ENCODE data around the gene KRT23.
A peak's percentile ranks its signal among the peaks of the same experiment; 100 is the strongest.
"Not testable (repeated sequence)": the region's sequence is repeated elsewhere in the genome, so short reads cannot be mapped to it uniquely, and the experiment has no call there.

The KRT23 gene

DNA sequence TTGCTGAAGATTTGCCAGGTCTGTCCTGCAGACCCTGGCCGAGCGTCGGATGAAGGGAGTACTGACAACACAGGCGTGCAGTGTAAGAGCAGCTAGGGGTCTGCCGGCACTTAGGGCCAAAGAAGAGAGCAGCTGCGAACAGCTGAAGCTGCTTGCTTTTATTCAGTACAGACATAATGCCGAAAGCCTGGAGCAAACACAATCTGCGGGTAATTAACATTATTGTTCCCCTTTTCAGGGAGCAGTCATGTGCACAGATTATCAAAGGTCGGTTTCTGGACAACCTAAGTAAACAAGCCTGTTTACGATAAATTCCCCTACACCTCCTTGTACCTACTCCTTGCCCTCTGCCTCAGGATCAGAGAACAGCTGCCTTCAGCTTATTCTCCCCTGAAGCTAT lies 12.0 kb upstream of the KRT23 start:
- DNase-seq = no peak

DNA sequence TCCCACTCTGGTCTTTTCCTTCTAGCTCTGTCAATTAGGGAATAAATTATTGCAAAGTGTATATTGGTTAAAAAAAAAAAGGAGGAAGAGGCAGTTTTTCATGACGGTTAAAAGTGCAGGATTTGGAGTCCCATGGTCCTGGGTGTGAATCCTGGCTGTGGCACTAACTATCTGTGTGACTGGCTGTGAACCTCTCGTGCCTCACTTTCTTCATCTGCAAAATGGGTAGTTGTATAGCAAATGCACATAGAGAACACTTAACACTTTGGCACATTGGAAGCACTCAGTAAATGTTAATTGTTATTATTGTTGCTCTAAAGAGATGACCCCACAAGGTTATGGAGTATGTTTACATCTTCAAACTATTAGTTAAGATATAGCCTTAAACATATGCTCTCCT lies 10.5 kb upstream of the KRT23 start:
- no peak for DNase-seq

DNA sequence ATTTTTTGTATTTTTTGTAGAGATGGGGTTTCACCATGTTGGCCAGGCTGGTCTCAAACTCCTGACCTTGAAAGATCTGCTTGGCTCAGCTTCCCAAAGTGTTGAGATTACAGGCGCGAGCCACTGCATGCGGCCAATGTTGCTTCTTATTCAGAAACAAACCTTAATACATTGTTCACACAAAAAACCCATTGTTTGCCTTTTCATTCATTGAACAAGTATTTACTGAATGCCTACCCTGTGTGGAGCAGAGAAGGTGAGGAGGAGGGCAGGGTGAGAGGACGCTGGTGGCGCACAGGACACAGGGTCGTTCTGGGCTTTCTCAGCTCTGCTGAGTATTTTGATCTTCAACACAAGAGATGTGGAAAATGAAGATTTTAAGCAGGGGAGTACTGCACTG lies 8.0 kb upstream of the KRT23 start:
- DNase-seq = no peak

DNA sequence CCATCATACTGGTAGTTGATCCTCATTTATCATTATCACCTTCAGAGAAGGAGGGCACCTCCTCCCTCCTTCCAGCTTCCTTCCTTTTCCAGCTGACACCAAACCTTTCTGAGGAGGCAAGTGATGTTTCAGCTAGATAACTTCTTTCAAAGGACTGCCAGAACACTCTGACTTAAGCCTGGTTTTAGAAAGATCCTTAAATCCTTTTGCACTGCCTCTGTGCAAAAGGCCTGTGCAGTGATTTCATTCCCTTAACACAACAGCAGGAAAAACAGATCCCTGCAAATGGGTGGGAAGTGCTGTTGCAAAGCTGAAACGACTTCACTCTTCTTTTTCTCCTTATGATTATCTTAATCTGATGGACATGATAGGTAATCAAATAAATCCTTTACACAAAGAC lies 7.1 kb upstream of the KRT23 start:
- DNase-seq = no peak

DNA sequence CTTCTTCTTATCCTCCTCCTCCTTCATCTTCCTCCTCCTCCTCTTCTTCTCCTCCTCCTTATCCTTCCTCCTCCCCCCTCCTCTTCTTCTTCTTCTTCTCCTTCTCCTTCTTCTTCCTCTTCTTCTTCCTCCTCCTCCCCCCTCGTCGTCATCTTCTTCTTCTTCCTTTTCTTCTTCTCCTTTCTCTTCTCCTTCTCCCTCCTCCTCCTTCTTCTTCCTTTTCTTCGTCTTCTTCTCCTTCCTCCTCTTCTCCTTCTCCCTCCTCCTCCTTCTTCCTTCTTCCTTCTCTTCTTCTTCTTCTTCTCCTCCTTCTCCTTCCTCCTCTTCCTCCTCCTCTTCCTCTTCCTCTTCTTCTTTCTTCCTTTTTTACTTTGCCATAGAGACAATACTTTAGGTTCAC lies 5.1 kb upstream of the KRT23 start:
- no peak for DNase-seq

DNA sequence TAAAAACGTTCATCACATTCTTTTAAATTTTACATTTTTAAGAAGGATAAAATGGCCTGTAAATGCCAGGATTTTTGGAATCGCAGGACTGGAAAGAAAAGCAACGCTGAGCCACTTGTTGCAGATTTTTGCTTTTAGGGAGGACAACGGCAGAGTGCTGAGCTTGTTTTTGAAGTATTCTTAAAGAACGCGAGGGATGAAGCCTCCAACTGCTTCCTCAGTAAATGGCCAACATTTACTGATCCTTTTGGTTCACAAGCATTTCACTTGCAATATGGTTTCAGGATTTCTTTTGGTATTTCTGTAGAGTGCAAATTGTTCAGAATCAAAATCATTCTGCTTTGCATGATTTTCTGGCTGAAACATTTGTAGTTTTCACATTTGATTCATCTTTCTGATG lies 2.8 kb upstream of the KRT23 start:
- DNase-seq = no peak

DNA sequence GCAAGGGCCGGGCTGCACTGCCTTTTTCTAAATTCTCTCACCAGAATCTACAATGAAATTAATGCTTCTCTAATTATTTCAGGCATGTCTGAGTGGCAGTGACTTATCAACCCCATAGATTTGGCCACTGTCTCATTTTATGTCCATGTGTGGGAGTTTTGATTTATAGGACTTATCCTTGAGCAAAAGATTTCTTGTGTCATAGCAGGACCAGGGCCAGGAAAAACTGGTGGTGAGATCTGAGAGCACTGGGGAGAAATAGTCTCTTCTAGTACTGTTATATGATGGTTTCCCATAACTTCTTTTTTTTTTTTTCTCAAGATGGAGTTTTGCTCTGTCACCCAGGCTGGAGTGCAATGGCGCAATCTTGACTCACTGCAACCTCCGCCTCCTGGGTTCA lies 1.5 kb upstream of the KRT23 start:
- DNase-seq = no peak

DNA sequence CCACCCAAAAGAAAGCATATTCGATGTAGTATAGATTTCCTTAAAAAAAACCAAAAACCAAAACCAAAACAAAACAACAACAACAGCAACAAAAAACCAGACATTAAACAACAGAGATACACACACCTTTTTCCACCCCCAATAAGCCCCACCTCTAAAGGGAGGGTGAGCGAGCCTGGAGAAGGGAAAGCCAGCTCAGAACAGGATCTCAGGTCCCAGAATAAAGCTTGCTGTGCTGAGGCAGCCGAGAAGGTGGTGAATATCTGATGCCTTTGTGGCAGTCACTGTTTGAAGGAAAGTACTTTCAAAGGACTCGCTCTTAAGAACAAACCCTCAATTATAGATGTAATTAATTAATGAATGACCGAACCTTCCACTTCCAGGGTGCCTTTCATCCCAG lies 470 bp downstream of the KRT23 start:
- no peak for DNase-seq

DNA sequence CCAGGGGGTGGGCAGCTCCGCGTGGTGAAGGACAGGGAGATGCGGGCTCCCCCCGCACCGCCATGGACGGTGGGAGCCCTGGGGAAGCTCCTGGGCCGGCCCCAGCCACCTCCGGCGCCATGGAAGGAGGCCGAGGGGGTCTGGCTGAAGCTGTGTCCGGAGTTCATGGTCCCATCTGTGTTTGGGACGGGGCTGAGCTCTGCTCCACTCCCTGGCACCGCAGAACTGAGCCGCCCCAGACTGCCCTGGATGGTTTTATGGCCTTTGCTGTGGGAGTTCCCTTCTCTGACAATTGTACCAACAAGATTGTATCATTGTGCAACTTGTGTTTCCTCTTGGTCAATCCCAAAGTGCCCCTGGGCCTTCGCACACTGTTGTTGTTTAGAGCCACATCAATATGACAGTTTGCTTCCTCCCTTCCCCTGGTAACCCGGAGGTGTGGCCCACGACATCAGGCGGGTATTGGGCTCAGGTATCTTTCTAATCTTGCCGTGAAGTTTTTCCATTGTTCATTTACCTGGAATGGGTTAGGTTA lies 942 bp downstream of the KRT23 start:
- DNase-seq = no peak

DNA sequence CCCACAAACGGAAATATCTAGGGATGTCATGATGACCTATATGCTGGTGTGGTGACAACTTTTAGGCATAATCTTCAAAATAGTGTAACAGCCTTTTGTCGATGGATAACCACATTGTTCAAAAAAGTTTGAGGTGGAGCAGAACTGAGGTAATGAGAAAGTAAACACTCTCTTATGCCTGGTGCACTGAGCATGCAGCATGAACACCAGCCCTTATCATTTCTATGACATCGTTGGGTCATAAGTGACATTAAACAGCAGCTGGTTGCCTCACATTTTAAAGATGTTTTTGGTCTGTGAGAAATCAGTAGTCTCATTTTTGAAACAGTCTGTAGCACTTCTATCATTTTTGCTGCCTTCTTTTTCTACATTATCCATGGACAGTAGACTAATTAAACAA lies 1.8 kb downstream of the KRT23 start:
- no peak for DNase-seq

DNA sequence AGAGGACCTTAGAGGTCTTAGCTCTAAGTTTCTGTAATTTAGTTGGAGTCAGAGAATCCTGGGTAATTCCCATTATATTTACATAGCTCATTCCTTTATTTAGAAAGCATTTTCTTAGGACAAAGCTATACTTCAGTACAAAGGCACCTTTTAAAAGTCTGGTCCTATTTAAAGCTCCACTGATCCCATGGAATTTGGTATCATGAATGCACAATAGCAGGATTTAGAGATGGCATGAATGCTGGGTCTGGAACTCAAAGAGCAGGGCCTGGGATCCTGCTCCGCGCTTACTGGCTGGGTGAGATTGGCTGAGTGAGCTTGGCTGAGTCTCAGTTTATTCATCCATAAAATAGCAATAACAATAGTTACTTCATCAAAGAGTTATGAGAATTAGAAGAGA lies 4.8 kb downstream of the KRT23 start:
- no peak for DNase-seq

DNA sequence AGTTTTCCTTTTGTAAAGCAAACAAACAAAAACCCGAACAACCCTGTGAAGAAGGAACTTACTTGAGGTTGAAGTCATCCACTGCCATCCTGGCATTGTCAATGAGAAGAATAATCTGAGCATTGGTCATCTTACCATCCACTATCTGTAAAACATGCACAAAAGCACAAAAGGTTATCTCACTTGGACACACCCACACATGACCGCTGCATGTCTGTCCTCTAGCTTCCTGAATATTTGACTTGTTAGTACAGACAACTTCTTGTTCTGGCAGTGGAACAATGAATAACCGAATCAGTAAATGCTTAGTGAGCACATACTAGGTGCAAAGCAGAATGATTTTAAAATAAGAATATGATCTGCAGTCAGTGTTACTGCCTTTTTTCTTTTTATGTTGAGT lies 6.1 kb downstream of the KRT23 start:
- no peak for DNase-seq

DNA sequence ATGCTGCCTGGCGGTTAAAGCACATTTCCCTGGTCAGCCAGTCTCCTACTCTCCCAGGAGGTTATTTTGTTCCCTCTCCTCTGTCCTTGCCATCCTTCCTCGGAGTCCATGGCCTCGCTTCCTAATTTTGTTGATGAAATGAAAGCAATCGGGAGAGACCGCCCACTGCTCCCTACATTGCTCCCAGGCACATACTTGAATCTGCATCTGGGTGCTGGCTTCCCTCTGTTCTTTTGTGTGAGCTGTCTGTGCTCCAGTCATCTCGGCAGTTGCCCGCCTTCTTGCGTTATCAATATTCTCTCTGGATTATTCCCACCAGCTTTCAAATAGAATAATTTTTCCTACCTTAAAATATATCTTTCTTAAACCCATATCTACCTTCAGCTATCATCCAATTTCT lies 11.1 kb downstream of the KRT23 start:
- no peak for DNase-seq

DNA sequence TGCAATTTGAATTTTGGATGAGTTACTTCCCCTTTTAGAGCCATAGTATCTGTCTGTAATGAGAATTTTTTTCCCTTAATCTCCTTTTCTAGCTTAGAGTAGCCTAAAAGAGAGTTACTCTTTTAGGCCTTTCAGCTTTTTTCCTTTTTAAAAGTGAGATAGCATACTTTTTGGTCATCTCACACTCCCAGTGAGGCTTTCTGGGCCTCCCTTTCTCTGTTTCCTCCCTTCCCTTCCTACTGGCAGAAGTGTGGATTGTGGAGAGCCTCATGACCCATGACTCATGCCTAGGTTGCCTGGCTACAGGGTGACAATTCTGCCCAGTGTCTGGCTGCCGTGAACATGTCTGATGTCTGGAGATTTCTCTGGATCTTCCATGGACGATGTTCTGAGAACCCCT lies 15.2 kb downstream of the KRT23 start:
- no peak for DNase-seq

DNA sequence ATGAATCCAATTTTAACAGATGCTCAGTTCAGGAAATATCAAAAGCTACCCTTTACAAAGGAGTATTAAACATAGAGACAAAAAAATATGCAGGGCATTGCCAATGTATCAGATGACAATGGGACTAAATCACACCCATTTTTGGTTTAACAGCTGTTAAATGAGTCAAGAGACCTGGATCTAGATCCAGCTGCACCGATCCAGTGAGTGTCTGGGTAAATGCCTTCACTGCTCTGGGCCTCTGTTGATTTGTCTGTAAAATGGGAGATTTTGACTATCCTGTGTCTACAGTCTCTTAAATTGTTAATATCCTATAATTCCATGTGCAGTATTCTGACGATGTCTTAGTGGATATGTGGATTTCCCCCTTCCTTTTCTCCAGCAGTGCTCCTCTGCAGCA lies 16.4 kb downstream of the KRT23 start:
- DNase-seq = no peak

DNA sequence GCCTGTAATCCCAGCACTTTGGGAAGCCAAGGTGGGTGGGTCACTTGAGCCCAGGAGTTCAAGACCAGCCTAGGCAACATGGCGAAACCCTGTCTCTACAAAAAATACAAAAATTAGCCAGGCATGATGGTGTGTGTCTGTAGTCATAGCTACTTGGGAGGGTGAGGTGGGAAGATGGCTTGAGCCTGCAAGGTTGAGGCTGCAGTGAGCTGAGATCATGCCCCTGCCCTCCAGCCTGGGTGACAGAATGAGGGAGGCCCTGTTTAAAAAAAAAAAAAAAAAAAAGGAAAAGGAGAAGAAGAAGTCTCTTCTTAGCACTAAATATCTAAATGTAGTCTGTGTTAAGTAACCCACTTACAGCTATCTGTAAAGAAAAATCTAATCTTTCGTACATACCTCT lies 20.3 kb downstream of the KRT23 start:
- DNase-seq = not testable (repeated sequence)

DNA sequence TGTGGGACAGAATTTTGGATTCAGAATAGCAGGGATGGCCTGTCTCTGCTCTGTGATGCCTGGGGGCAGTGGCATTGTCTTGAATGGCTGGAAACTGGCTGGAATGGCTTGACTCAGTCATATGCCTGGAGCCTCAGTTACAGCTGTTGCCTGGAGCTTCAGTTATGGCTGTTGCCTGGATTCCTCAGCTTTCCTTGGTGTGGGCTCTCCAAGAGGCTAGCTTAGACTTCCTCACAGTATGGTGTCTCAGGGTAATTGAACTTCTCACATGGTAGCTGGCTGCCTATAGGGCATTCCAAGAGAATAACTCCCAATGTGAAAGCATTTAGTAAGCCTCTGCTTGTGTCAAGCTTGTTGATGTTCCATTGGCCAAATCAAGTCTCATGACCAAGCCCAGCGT lies 21.1 kb downstream of the KRT23 start:
- DNase-seq = no peak

DNA sequence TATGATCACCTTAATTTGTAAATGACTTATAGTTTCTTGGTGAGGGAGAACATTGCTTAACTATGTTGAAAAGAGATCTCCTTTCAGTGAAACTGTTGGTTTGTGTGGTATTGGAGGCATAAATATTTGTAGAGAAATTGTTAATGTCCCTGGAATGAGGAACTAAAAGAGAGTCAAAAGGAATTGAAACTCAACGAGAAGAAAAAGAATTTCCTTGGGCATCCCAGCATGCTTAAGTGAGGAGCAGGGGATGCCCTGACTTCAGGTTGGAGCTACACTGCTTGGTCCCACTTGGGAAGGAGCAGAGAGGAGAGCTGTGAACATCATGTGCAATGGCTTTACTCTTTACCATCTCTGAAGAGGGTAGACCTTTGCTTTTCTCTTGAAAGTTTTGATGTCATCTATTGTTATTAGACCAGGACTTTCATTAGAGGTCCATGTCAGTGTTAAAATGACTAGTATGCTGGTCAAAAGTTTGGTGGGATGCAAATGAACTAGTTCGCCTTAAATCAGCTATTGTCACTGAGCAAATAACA lies 21.7 kb downstream of the KRT23 start:
- no peak for DNase-seq

DNA sequence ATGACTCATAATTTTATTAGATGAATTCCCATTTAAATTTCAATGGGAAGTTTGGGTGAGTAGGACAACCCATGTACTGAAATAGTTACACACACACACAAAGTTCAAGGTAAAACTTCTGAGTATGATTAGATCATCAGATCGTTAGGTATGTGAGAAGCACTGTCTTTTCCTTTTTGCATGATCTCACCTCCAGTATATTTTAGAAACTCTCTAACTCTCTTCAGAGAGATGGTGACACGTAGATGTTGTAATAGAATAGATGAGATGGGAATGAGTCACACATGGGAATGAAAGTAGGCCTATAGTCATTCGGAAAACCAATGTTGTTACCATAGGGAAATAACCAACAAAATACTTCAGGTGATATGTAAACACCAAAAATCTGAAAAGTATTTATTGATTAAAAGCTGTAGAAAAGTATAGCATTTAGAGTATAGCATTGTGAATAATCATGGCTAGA lies 22.2 kb downstream of the KRT23 start:
- no peak for DNase-seq

DNA sequence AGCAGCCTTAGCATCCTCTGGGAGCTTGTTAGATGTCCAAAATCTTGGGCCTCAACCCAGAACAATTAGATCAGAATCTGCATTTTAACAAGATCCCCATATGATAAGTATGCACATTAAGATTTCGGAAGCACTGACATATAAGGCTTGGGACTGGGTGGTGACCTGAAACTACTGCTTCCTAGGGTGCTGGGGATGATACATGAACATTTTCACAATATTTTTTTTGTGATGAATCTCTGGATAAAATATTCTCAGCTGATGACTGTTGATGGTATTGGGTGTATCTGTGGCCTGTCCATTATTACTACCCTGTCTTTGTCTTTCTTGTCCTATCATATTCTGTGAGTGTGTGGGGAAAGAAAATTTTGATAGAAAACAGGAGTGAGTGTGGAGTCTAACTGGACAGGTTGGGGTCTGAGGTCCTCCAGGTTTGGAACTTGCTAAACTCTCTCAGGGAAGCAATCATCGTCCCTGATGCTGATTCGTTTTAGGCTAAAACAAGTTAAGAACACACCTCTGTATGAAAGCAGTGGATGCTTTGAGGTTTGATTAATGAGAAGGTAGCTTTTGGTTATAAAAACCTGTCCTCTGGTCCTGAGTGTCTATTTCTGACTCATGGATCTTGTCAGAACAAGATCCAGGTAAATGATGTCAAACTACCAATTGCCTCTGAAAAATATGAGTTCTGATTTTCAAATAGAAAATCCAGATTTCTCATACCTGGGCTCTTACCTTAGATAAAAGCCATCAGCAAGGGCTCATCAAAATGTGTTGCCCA lies 23.2 kb downstream of the KRT23 start:
- DNase-seq = no peak

DNA sequence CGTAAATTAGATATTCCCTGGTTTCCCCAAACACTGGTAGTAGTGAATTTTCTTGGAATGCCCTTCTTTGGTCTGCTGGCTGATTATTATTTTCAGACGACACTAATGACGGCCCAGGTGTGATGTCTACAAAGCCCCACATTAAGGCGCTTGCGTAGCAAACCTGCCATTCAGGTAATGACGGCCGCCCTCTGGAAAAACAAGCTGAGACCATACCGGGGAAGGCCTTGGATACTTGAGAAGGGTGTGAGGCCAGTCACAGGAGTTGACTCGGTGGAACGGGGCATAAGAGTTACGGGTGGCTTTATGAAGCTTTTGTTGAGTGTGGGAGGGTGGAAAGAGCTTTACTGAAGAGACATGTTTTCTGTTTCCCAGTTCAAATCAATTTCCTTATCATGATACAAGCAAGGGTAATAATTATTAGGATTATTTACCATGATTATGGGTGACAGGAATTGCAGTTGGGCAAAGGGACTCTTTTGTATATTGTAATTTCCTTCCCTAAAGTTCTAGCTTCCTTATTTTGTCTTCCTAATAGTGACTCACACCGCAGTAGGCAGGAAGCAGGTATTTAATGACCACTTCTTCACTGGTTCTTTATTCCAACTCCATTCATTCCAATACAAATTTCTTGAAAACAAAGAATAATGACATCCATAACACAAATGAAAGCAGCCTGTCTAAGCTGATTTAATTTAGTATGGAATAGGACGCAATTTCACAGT lies 24.8 kb downstream of the KRT23 start:
- no peak for DNase-seq

DNA sequence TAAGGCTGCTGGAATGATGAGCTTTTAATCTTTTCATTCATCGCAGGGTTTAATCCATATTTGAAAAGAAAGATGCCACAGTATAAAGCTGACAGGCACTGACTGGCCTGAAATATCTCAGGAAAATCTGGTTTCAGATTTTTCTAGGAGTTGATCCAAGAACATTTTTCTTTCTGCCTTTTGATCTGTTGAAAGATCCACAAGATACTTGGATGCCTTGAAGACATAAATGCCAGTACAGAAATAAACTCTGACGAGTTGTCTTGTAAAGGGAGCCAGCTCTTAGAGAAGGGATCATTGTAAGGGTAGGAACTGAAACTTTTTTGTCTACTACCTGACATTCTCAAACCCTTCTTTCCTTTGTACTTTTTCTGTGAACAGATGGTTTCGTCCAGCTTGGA lies 27.0 kb downstream of the KRT23 start:
- DNase-seq = no peak

DNA sequence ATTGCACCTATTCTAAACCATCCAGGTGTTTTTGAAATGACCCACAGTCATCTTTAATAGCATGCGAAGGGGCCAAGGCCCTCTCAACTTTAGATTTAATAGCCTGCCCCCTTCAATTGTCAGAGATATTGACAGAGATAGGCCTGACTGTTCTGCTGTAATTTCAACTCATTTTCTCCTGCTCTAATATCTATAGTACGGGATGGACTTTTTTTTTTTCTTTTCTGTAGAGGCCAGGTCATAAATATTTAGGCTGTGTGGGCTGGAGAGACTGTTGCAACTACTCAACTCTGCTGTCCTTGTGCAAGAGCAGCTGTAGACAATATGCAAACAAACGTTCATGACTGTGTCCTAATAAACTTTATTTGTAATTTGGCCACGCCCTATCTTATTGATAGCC lies 27.7 kb downstream of the KRT23 start:
- DNase-seq = no peak

DNA sequence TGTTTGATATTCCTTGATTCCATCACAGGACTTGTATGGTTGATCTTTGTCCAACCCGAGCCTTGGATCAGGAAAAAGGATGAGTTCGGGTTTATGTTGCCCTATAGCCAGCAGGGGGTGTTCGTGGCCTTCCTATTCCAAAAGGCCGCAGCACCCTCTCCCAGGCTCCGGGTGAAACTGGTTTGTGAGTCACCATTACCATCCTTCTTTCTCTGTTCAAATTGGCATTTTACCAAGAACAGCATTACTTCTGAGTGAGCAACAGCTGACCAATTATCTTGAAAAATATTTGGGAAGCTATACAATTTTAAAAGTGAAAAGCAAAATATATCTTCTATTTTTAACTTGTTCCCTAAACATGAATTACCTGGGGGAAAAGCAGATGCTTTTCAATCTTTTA lies 28.1 kb downstream of the KRT23 start:
- DNase-seq = peak; percentile 54

Measured in NCI-H1092 (cell line).